Activated CD8-positive, alpha-beta memory T cell treated with anti-CD3 and anti-CD28 coated beads for 4 hours (primary cell): ENCODE results near the gene RABGAP1.
"Not testable (repeated sequence)": the region's sequence is repeated elsewhere in the genome, so short reads cannot be mapped to it uniquely, and the experiment has no call there.

Experiments used
- DNase-seq, 2 donors: peaks; one replicate each; pipeline ENCODE4 v3.0.0-alpha.2; 2020; ENCODE audit warnings: low read depth in 2 of 2

Gene RABGAP1

DNA sequence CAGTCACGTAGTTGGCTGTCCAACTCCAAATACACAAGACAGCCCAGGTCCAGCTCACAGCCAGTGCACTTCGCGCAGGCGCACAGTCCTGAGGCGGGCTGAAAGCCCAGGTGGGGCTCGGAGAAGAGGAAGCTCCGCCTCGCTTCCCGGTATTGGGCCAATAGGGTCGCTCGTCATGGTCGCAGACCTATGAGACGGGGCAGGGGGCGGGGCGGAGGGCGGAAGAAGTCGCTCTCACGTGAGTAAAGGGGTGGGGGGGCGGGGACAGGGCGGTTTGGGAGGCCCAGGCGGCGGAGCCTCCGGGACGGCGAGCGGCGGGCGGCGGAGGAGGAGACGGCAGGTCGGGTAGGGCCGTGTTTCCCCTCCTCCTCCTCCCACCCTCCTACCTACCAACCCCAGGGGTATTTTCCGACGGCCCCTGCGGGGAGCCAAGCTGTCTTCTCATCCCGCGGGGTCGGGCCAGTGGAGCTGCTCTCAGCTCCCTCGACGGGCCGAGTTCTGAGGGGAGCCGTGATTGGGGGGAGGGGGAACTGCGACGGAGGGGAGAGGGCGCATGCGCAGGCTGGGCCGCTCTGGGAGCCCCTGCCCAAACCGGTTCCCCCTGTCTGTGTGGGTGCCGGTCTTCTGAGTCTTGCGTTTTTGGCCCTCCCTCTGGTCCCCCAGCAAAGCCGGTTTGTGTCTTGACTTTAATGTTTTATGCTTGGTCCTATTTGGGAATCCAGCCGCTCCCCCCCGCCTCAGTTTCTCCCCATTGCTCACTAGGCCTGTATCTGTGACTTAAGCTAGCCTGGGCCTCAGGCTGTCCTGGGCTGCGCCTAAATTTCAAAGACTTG is at the start of gene RABGAP1:
Gene RABGAP1, plus strand, starts transcription at position 272 of the 833 bp plus-strand sequence. CDS start 16,040 bp downstream, outside the sequence.
- peak; percentile 97 to 98 for DNase-seq

DNA sequence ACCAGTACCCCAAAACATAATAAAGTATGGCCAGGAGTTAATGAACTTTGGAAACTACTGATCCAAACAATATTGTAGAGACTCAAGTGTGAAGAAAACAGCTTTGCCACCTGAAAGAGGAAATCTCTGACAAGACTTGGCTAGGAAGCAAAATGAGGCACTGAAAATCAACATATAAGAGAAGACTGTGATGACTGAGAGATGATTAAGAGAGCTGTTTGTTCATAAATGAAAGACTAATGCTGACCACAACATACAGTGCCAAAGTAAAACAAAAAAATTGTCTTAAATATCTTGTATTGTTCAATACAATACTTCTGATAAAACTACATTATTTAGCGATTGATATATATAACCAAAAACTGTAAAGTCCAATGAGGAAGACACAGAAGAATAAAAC is 42.9 kb upstream of the RABGAP1 start:
- no peak for DNase-seq

GRCh38 chr9:122900791-122901190 is 40.0 kb upstream of the RABGAP1 start:
- no peak for DNase-seq

- DNase-seq: peak in 1 of 2 donors; percentile 5
Observed at GRCh38 chr9:122904466-122904822, 36.4 kb upstream of the RABGAP1 start.

GRCh38 chr9:122904823-122905710 is 35.8 kb upstream of the RABGAP1 start, which contains the start of gene RC3H2:
Gene RC3H2 (minus strand): TSS chr9:122905359. CDS start chr9:122897509, 7,850 bp downstream.
- DNase-seq: peak; percentile 90 to 96

GRCh38 chr9:122906122-122906521 is 34.7 kb upstream of the RABGAP1 start:
- DNase-seq: not testable (repeated sequence)

DNA sequence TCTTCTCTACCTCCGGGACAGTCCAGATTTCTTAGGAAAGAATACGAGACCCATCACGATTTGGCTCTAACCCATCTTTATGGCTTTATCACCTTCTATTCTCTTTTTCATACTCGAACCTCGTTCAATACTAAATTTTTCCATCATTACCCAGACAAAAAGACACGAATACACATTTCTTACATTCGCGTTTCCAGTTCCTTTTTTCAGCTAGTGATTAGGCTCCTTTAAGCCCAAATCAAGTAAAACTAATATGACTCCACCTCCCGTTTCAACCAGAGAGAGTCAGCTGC is 28.2 kb upstream of the RABGAP1 start:
- DNase-seq: no peak

GRCh38 chr9:122912964-122913673 is 27.7 kb upstream of the RABGAP1 start, which contains the start of gene ZBTB6:
Gene ZBTB6 (minus strand): TSS chr9:122913323. CDS start chr9:122912072, 1,251 bp downstream.
- peak; percentile 30 to 36 for DNase-seq

DNA sequence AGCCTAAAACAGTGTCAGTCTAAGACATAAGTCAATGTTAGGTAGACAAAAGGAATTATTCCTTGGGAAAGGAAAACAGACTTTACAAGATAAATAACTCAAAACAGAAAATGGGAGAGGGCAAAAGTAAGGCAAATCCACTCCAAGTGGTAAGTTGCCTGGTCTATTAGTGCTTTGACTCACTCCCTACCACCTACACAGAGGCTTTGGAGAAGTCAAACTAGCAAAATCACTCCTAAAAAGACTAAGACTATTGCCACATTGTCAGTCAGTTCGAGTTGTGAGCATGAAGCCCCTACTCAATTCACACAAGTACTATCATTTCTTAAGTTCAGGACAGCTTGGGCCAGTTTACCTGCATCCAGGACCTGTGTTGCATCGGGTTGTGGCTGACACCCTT is 22.5 kb upstream of the RABGAP1 start:
- DNase-seq: no peak

DNA sequence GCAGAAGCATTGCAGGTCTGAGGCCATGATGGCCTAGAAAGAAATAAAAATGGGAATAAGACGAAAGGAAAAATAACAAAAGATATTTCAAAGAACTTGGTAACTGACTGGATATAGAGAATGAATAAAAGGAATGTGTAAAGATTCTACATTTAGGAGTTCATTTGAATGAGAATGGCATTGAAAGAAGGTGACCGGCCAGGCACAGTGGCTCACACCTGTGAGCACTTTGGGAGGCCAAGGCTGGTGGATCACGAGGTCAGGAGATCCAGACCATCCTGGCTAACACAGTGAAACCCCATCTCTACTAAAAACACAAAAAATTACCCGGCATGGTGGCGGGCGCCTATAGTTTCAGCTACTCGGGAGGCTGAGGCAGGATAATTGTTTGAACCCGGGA is 18.1 kb upstream of the RABGAP1 start:
- no peak for DNase-seq

DNA sequence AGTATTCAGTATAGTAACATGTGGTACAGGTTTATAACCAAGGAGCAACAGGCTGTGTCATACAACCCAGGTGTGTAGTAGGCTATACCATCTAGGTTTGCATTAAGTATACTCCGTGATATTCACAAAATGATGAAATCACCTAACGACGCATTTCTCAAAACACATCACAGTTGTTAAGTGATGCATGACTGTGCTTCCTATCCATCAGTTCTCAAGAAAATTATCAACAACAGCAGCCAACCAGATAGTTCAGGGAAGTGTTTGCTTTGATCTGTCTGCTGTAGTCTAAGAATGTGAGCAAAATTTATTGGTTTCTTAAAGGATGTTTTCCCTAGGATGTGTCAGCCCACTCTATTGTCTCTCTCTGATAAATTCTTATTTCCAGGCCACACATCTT is 16.9 kb upstream of the RABGAP1 start:
- DNase-seq: no peak

DNA sequence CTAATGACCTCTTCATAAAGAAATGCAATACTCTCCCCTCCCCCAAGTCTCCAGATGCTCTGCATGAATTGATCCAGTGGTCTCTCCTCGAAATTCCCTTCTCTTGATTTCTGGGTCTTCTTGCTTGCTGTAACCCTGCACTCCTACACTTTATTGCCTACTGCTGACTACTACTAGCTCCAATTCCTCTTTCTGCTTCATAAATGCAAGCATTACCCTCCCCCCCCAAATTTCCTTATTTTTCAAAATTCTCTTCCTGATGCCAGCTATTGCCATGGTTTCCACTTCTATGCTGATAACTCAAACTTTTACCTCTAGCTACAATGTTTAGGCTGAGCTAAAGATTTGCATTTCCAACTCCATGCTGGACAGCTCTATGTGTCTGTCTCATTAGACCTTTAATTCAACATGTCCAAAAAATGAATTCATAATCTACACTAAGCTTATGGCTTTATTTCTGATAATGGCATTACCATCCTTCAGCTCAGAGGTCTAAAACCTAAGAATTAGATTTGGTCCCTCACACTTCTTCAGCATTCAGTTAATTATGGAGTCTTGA is 10.9 kb upstream of the RABGAP1 start:
- DNase-seq: no peak

- no peak for DNase-seq
Observed at GRCh38 chr9:122930541-122931225, 10.1 kb upstream of the RABGAP1 start.

GRCh38 chr9:122931226-122932121 is 9.3 kb upstream of the RABGAP1 start, which contains the start of gene ZBTB26:
Gene ZBTB26 (minus strand): TSS chr9:122931512. CDS start chr9:122919934, 11,578 bp downstream.
- DNase-seq: peak; percentile 74 to 76

DNA sequence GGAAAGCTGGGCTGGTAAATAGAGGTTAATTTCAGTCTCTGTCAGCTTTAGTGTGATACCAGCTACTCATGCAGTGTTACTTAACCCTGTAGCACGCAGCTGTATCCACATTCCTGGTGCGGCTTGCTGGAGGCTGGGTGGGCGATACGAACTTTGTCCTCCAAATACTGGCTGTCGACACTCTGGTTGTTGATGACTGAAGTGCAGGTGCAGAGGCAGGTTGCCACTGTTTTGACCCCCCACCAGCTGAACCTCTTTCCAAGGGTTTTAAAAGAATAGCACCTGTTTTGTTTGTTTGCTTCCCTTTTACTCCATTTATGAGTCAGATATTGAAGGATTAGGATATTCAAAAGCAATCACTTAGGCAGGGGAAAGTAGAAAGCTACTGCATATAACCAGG is 4.4 kb upstream of the RABGAP1 start:
- DNase-seq: no peak

DNA sequence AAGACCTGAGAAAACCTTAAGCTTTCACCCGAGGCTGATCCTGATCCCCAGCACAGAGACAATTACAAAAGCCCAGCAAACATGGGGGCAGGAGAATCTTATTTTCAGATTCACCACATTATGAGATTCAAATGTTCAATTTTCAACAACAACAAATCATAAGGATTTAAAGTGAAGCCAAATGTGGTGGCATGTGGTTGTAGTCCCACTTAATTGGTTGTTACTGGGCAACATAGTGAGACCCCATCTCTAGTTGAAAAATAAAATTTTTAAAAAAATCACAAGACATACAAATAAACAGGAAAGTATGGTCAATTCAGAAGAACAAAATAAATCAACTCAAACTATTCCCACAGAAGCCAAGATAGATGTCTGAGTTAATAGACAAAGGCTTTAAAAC is 3.9 kb upstream of the RABGAP1 start:
- no peak for DNase-seq

- DNase-seq: no peak
Observed at GRCh38 chr9:122939601-122940000, 1.2 kb upstream of the RABGAP1 start.

GRCh38 chr9:122940454-122940748 is 419 bp upstream of the RABGAP1 start:
- no peak for DNase-seq

DNA sequence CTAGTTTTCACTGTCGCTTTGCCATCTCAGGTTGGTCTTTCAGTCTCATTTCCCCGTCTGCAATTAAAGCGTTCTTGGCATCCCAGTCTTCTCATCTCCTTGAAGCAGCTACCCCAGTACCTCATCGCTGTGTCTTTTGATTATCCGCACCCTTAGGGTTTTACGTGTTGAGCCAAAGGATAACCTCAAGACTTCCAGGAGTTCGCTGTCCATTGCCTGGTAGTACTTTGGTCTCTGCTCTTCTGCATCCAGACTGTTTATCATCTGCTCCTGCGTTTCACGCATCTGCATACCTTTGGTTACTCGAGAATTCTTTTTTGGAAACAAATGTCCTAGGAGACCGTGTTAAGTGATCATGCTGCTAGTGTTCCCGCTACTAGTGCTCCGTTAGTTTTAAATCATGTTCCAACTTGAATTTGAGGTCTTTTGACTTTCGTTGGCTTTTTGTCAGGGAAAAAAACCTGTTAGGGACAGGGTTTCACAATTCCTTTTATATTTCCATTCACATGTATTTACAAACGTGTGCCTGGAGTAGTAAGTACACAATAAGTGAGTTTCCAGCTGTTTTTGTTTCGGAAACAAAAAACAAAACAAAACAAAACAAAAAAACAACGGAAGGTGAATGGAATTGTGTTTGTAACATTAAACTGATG is 888 bp downstream of the RABGAP1 start:
- no peak for DNase-seq
